Neural crest cell (in vitro differentiated cells): ENCODE measurements around the gene KIF26B. TPM values are rescaled to one million over a fixed set of nuclear protein-coding genes. Genes with fewer than 3 reads are reported as not detected.
A peak's percentile ranks its signal among the peaks of the same experiment; 100 is the strongest.

ENCODE experiments used
- DNase-seq: peaks from one replicate; pipeline ENCODE4 v3.0.0; 2021; ENCODE audit warnings: low read depth, mixed read lengths, low spot score
- H3K27ac Mint-ChIP-seq: one replicate; pipeline ENCODE4 v1.8.0; 2021; ENCODE audit warnings: mild to moderate bottlenecking, mixed read lengths; ENCODE audit not compliant: unreplicated experiment
- H3K27me3 Mint-ChIP-seq: 2 replicates; pipeline ENCODE4 v1.8.0; 2021; ENCODE audit warnings: low read depth, mild to moderate bottlenecking, mixed read lengths
- H3K36me3 Mint-ChIP-seq: 2 replicates; pipeline ENCODE4 v1.8.0; 2021; ENCODE audit warnings: low read depth, mild to moderate bottlenecking, mixed read lengths
- H3K4me1 Mint-ChIP-seq: 2 replicates; pipeline ENCODE4 v1.8.0; 2021; ENCODE audit warnings: mixed read lengths
- H3K4me3 Mint-ChIP-seq: one replicate; pipeline ENCODE4 v1.8.0; 2021; ENCODE audit warnings: mild to moderate bottlenecking, mixed read lengths
- H3K9me3 Mint-ChIP-seq: 2 replicates; pipeline ENCODE4 v1.8.0; 2021; ENCODE audit warnings: mixed read lengths
- CTCF ChIP-seq: fragments of 200-600 bp; sonication (generic); conservative IDR thresholded peaks from 2 replicates; pipeline ENCODE4 v1.5.0; 2021; ENCODE audit warnings: antibody characterized with exemption, mild to moderate bottlenecking
- total RNA-seq: library from RNA; stranded (reverse); gene quantifications from 2 replicates; pipeline ENCODE4 v1.2.1, GENCODE V29; 2021

Gene KIF26B
- total RNA-seq, 1 donor from 2014 or later, result 6.2 TPM

GRCh38 chr1:245235156-245235555, 80.4 kb downstream of the KIF26B start:
- H3K36me3 Mint-ChIP-seq, result no peaks in the 10 kb centered on the region
- H3K27me3 Mint-ChIP-seq, result peaks cover 8% of the 10 kb centered on the region
- TF ChIP-seq CTCF, result no peak
- peak overlapping the region; percentile 58 for H3K4me3 Mint-ChIP-seq
- no peak for DNase-seq
- H3K4me1 Mint-ChIP-seq, result peaks cover 29% of the 10 kb centered on the region
- peak overlapping the region; percentile 23 for H3K27ac Mint-ChIP-seq
- no peaks in the 10 kb centered on the region for H3K9me3 Mint-ChIP-seq

GRCh38 chr1:245240648-245241165, 85.9 kb downstream of the KIF26B start:
- H3K27ac Mint-ChIP-seq, result no peak overlapping the region
- H3K27me3 Mint-ChIP-seq, result no peaks in the 10 kb centered on the region
- no peaks in the 10 kb centered on the region for H3K36me3 Mint-ChIP-seq
- H3K9me3 Mint-ChIP-seq, result no peaks in the 10 kb centered on the region
- no peak for DNase-seq
- no peak for TF ChIP-seq CTCF
- H3K4me1 Mint-ChIP-seq, result peaks cover 5% of the 10 kb centered on the region
- H3K4me3 Mint-ChIP-seq, result no peak overlapping the region

GRCh38 chr1:245241526-245242130, 86.8 kb downstream of the KIF26B start:
- Mint-ChIP-seq H3K9me3 (no peaks in the 10 kb centered on the region), H3K4me3 (no peak overlapping the region), H3K27me3 (no peaks in the 10 kb centered on the region), H3K36me3 (no peaks in the 10 kb centered on the region), H3K27ac (no peak overlapping the region), H3K4me1 (peaks cover 6% of the 10 kb centered on the region)
- no peak for DNase-seq
- no peak for TF ChIP-seq CTCF

- no peak for TF ChIP-seq CTCF
- Mint-ChIP-seq H3K27me3 (no peaks in the 10 kb centered on the region), H3K36me3 (no peaks in the 10 kb centered on the region), H3K4me3 (no peak overlapping the region), H3K4me1 (peaks cover 5% of the 10 kb centered on the region), H3K27ac (no peak overlapping the region), H3K9me3 (no peaks in the 10 kb centered on the region)
- no peak for DNase-seq
Observed at GRCh38 chr1:245242989-245243388, 88.2 kb downstream of the KIF26B start.

- TF ChIP-seq CTCF, result no peak
- DNase-seq, result no peak
- Mint-ChIP-seq H3K27me3 (no peaks in the 10 kb centered on the region), H3K9me3 (no peaks in the 10 kb centered on the region), H3K36me3 (no peaks in the 10 kb centered on the region), H3K27ac (no peak overlapping the region), H3K4me1 (peaks cover 5% of the 10 kb centered on the region), H3K4me3 (no peak overlapping the region)
Observed at GRCh38 chr1:245245021-245245667, 90.4 kb downstream of the KIF26B start.
